Measurements from ENCODE around the gene STARD13. TPM values are rescaled to one million over a fixed set of nuclear protein-coding genes. Genes with fewer than 3 reads are reported as not detected.
A peak's percentile ranks its signal among the peaks of the same experiment; 100 is the strongest.

STARD13 gene
- total RNA-seq, 1 donor: 28.2 TPM

DNA sequence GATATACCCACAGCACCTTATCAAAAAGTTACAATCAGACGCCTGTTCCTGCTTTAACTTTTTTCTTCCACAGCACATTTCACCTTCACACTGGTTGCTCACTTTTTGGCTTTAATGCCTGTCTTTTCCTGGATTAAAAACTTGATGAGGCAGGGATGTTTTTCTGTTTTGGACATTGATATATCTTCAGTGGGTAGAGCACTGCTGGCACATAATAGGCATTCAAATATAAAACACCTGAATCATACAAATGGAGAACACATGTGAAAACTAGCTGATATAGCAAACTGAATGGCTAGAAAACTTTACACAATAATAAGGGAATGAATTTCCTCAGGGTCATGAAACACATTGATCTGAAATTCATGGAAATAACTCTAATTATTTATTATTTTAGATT is 65.6 kb downstream of the STARD13 start:
- Histone ChIP-seq H3K27ac (ENCODE audit: low read depth, low read length) (no peak overlapping the region), H3K27me3 (ENCODE audit: insufficient read depth, low read length) (no peaks in the 10 kb centered on the region), H3K36me3 (ENCODE audit: insufficient read depth, low read length) (peaks cover 29% of the 10 kb centered on the region), H3K4me2 (ENCODE audit: insufficient read depth, low read length) (no peak overlapping the region), H3K4me1 (ENCODE audit: insufficient read depth, low read length) (peaks cover 41% of the 10 kb centered on the region), H4K20me1 (ENCODE audit: insufficient read depth, low read length) (no peaks in the 10 kb centered on the region), H3K79me2 (ENCODE audit: insufficient read depth, low read length) (peaks cover 92% of the 10 kb centered on the region), H3K4me3 (ENCODE audit: insufficient read depth, low read length) (no peak overlapping the region), H2AFZ (ENCODE audit: low read length) (no peak overlapping the region), H3K9me3 (ENCODE audit: low read depth, low read length) (peaks cover 2% of the 10 kb centered on the region)
- no peak for DNase-seq (ENCODE audit: insufficient read length, low spot score, missing footprints)
- TF ChIP-seq, protein P1, sequence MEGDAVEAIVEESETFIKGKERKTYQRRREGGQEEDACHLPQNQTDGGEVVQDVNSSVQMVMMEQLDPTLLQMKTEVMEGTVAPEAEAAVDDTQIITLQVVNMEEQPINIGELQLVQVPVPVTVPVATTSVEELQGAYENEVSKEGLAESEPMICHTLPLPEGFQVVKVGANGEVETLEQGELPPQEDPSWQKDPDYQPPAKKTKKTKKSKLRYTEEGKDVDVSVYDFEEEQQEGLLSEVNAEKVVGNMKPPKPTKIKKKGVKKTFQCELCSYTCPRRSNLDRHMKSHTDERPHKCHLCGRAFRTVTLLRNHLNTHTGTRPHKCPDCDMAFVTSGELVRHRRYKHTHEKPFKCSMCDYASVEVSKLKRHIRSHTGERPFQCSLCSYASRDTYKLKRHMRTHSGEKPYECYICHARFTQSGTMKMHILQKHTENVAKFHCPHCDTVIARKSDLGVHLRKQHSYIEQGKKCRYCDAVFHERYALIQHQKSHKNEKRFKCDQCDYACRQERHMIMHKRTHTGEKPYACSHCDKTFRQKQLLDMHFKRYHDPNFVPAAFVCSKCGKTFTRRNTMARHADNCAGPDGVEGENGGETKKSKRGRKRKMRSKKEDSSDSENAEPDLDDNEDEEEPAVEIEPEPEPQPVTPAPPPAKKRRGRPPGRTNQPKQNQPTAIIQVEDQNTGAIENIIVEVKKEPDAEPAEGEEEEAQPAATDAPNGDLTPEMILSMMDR (IDR thresholded peaks at IDR 0.05; ENCODE audit: extremely low read depth, low read depth, low read length): no peak

DNA sequence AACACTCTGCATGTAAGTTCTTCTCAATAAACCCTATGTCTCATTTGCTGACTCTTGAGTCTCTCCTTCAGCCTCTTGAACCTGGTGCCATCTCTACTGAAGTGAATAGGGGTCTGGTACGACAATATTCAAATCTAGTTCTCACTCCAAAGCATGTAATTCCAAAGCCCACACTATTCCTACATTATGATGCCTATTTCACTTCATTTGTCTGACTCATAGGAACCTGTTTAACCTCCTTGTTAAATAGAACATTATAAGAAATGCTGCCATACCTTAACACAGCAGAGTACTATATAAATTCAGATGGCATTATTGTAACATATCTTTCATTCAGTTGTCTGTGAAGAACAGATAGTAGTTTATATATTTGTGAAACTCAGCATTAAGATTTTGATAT is 67.1 kb downstream of the STARD13 start:
- peak overlapping the region; percentile 86 for H3K27ac ChIP-seq (ENCODE audit: low read depth, low read length)
- H3K79me2 ChIP-seq (ENCODE audit: insufficient read depth, low read length): peaks cover 91% of the 10 kb centered on the region
- H3K36me3 ChIP-seq (ENCODE audit: insufficient read depth, low read length): peaks cover 21% of the 10 kb centered on the region
- TF ChIP-seq, protein P1 (IDR thresholded peaks at IDR 0.05; ENCODE audit: extremely low read depth, low read depth, low read length): no peak
- H3K9me3 ChIP-seq (ENCODE audit: low read depth, low read length): no peaks in the 10 kb centered on the region
- no peak overlapping the region for H2AFZ ChIP-seq (ENCODE audit: low read length)
- H3K4me1 ChIP-seq (ENCODE audit: insufficient read depth, low read length): peaks cover 46% of the 10 kb centered on the region
- H3K27me3 ChIP-seq (ENCODE audit: insufficient read depth, low read length): no peaks in the 10 kb centered on the region
- H3K4me2 ChIP-seq (ENCODE audit: insufficient read depth, low read length): peak overlapping the region; percentile 29
- no peaks in the 10 kb centered on the region for H4K20me1 ChIP-seq (ENCODE audit: insufficient read depth, low read length)
- no peak for DNase-seq (ENCODE audit: insufficient read length, low spot score, missing footprints)
- H3K4me3 ChIP-seq (ENCODE audit: insufficient read depth, low read length): no peak overlapping the region

DNA sequence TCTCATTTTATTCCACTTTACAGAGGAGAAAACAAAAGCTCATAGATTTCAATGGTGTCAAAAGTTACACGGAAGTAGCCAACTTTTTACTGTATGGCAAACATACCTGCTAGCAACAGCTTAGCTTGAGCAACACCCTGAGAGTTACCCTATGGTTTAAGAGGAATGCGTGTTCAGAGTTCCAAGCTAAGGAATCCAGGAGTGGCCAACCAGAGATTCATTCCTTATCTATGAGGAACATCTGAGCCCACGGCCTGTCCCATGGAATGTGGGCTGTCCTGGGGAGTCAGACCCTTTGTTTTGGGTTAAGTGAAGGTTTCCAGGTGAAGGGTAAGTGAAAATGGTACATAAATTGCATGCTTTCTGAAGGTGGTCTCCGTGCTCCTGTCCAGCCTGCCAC is 67.5 kb downstream of the STARD13 start:
- Histone ChIP-seq H3K27me3 (ENCODE audit: insufficient read depth, low read length) (no peaks in the 10 kb centered on the region), H3K9me3 (ENCODE audit: low read depth, low read length) (no peaks in the 10 kb centered on the region), H2AFZ (ENCODE audit: low read length) (no peak overlapping the region), H4K20me1 (ENCODE audit: insufficient read depth, low read length) (no peaks in the 10 kb centered on the region), H3K36me3 (ENCODE audit: insufficient read depth, low read length) (peaks cover 21% of the 10 kb centered on the region), H3K27ac (ENCODE audit: low read depth, low read length) (peak overlapping the region; percentile 86), H3K4me1 (ENCODE audit: insufficient read depth, low read length) (peaks cover 50% of the 10 kb centered on the region), H3K4me2 (ENCODE audit: insufficient read depth, low read length) (peak overlapping the region; percentile 29), H3K79me2 (ENCODE audit: insufficient read depth, low read length) (peaks cover 92% of the 10 kb centered on the region), H3K4me3 (ENCODE audit: insufficient read depth, low read length) (no peak overlapping the region)
- no peak for DNase-seq (ENCODE audit: insufficient read length, low spot score, missing footprints)
- TF ChIP-seq, protein P1 (IDR thresholded peaks at IDR 0.05; ENCODE audit: extremely low read depth, low read depth, low read length): no peak

DNA sequence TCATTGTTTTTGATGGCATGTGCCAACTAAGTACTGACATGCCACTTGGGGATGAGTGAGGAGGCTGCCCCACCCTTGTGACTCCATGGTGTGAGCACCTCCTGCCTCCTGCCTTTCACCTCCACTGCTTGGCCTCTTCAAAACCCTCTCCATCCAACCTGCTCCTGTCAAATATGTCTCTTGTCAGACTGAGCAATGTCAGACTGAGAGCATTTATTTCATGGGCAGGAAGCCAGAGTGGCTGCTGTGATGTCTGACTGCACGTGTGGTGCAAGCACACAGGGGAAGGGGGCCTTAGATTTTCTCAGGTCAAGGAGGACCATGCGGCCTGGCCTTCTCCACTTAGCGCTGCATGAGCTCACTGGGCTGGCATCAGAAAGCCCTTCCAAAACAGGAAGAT is 68.3 kb downstream of the STARD13 start:
- H3K79me2 ChIP-seq (ENCODE audit: insufficient read depth, low read length): peaks cover 92% of the 10 kb centered on the region
- H3K4me2 ChIP-seq (ENCODE audit: insufficient read depth, low read length): no peak overlapping the region
- peaks cover 53% of the 10 kb centered on the region for H3K4me1 ChIP-seq (ENCODE audit: insufficient read depth, low read length)
- H3K9me3 ChIP-seq (ENCODE audit: low read depth, low read length): no peaks in the 10 kb centered on the region
- TF ChIP-seq, protein P1 (IDR thresholded peaks at IDR 0.05; ENCODE audit: extremely low read depth, low read depth, low read length): no peak
- H2AFZ ChIP-seq (ENCODE audit: low read length): no peak overlapping the region
- no peaks in the 10 kb centered on the region for H4K20me1 ChIP-seq (ENCODE audit: insufficient read depth, low read length)
- no peak for DNase-seq (ENCODE audit: insufficient read length, low spot score, missing footprints)
- no peaks in the 10 kb centered on the region for H3K27me3 ChIP-seq (ENCODE audit: insufficient read depth, low read length)
- H3K36me3 ChIP-seq (ENCODE audit: insufficient read depth, low read length): peaks cover 17% of the 10 kb centered on the region
- H3K27ac ChIP-seq (ENCODE audit: low read depth, low read length): peak overlapping the region; percentile 86
- H3K4me3 ChIP-seq (ENCODE audit: insufficient read depth, low read length): no peak overlapping the region
